ENCODE results near the gene GGT5.
A peak's percentile ranks its signal among the peaks of the same experiment; 100 is the strongest.
"Not testable (repeated sequence)": the region's sequence is repeated elsewhere in the genome, so short reads cannot be mapped to it uniquely, and the experiment has no call there.

GGT5 gene

GRCh38 chr22:24232725-24233124 is 12.2 kb downstream of the GGT5 start:
- DNase-seq (ENCODE audit: low read depth in 2 of 2), result no peak

DNA sequence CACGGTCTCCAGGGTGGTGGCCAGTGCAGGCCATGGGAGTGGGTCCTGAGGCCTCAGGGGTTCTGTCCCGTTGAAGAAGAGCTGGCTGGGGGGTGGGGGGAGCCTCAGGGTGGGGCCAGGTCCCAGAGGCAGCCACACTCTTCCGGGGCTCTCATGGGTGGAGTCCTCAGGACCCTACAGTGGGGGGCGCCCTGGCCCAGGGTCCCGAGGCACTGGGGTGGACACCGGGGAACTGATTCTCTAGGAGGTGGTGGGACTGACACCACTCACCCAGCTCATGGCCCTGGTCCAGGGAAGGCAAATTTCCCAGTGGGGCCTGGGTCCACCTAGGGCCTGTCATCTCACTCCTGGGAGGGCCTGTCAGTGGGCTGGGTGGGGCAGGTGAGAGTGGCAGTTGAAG is 12.8 kb downstream of the GGT5 start:
- DNase-seq (ENCODE audit: low read depth in 2 of 2), result no peak

DNA sequence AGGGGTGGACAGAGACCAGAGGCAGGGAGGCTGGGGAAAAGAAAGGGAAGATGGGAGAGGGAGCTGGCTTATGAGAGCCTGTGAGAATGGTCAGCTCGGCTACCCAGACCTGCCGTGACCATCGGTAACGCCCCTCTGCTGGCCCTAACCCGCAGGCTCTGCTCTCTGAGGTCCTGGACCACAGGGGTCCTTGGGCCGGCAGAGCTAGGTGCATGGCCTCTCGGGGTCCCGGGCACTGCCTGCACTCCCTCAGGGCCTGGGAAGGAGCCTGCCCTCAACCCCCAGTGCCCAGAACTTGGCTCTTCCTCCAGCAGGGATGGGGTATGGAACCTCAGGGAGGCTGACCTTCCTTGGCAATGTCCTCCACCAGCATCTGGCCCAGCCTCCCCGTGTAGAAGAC is 13.2 kb downstream of the GGT5 start:
- no peak for DNase-seq (ENCODE audit: low read depth in 2 of 2)

- peak; percentile 21 to 63 for DNase-seq (ENCODE audit: low read depth in 2 of 2)
These were observed 13.8 kb downstream of the GGT5 start for GRCh38 chr22:24230911-24231656.

GRCh38 chr22:24225951-24226350 is 18.9 kb downstream of the GGT5 start:
- no peak for DNase-seq (ENCODE audit: low read depth in 2 of 2)

DNA sequence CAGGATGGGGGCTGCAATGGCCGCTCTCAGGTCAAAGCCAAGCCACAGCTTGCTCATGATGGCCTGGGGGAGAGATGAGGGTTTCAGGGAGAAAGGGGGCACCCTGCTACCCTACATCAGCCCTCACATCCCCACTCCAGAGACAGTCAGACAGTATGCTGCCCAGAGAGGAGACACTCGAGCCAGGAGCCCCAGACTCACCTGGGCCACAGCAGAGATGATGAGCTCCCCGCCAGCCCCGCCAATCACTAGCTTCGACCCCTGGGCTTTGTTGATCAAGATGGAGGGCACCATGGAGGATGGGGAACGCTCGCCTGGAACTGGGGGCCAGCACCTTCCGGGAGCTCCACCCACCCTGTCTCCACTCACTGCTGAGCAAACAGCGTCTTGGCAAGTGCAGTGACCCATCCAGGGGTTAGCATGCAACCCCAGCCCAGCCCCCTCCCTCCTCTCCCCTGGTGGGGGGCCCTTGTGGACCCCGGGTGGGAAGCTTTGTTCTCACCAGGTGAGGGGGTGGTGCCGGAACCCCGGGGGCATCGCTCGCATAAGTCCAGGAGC is 19.8 kb downstream of the GGT5 start:
- DNase-seq (ENCODE audit: low read depth in 2 of 2), result no peak

- DNase-seq (ENCODE audit: low read depth in 2 of 2), result no peak
These were observed 20.4 kb downstream of the GGT5 start for GRCh38 chr22:24224468-24224867.

DNA sequence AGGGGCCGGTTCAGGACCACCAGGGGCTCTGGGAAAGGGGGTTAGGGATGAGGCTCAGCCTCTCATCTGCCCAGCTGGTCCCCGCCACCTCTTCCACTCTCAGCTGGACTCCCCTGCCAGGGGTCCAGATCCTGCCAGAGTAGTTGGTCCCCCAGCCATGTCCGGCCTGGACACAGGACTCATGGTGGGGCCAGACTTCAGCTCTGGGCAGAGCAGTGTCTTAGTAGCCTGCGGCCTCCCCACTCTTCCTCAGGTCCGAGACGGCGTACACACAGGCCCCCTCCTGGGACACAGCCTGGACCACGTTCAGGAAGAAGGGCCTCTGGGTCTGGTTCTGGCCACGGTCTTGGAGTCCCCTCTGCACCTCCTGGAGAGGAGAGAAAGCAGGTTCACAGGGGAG is 25.1 kb downstream of the GGT5 start:
- no peak for DNase-seq (ENCODE audit: low read depth in 2 of 2)

GRCh38 chr22:24217384-24217783 is 27.5 kb downstream of the GGT5 start:
- DNase-seq (ENCODE audit: low read depth in 2 of 2), result no peak

DNA sequence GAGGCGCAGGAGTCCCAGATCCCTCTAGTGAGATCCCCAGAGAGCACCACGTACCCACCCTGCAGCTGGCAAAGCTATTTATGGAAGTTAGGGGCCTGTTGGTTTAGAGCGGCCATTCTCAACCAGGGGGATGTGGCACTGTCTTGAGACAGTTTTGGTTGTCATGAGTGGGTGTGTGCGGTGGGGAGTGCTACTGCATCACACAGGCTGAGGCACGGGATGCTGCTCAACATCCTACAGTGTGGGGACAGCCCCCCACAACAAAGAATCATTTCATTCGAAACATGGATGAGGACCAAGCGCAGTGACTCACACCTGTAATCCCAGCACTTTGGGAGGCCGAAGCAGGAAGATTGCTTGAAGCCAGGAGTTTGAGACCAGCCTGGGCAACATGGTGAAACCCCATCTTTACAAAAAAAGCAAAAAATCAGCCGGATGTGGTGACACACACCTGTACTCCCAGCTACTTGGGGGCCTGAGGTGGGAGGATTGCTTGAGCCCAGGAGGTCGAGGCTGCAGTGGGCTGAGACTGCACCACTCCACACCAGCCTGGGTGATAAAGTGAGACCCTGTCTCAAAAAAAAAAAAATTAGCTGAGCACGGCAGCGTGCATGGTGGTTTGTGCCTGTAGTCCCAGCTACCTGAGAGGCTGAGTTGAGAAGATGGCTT is 28.2 kb downstream of the GGT5 start:
- DNase-seq (ENCODE audit: low read depth in 2 of 2), result no peak

- no peak for DNase-seq (ENCODE audit: low read depth in 2 of 2)
These were observed 30.2 kb downstream of the GGT5 start for GRCh38 chr22:24214467-24215285.

GRCh38 chr22:24213111-24213510 is 31.8 kb downstream of the GGT5 start:
- DNase-seq (ENCODE audit: low read depth in 2 of 2), result not testable (repeated sequence)

GRCh38 chr22:24211716-24212115 is 33.2 kb downstream of the GGT5 start:
- DNase-seq (ENCODE audit: low read depth in 2 of 2), result not testable (repeated sequence)

- not testable (repeated sequence) for DNase-seq (ENCODE audit: low read depth in 2 of 2)
These were observed 34.5 kb downstream of the GGT5 start for GRCh38 chr22:24210409-24210808.

- DNase-seq (ENCODE audit: low read depth in 2 of 2), result no peak
These were observed 35.2 kb downstream of the GGT5 start for GRCh38 chr22:24209687-24210086.

GRCh38 chr22:24209016-24209415 is 35.9 kb downstream of the GGT5 start:
- DNase-seq (ENCODE audit: low read depth in 2 of 2), result no peak

DNA sequence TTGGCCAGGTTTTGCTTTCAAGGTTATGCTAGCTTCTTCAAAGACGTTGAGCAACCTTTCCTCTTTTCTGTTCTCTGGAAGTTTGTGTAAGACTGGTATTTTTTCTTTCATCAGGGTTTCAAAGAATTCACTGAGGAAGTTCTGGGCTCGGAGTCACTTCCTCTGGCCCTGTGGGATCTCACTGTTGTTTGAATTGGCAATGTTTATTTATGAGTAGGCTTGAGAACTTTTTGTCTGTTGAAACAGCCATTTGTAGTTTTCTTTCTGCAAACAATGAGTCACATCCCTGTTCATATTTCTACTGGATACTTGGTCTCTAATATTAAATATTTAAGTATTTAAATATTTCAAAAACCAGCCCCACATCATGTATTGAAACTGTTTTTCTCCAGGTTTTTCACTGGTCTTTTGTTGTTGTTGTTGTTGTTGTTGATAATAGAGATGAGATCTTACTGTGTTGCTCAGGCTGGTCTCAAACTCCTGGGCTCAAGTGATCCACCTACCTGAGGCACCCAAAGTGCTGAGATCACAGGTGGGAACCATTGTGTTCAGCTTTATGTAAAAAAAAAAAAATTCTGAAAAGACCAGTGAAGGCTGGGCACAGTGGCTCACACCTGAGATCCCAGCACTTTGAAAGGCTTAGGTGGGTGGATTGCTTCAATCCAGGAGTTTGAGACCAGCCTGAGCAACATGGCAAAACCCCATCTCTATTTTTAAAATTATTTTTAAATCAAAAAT is 36.7 kb downstream of the GGT5 start:
- no peak for DNase-seq (ENCODE audit: low read depth in 2 of 2)

DNA sequence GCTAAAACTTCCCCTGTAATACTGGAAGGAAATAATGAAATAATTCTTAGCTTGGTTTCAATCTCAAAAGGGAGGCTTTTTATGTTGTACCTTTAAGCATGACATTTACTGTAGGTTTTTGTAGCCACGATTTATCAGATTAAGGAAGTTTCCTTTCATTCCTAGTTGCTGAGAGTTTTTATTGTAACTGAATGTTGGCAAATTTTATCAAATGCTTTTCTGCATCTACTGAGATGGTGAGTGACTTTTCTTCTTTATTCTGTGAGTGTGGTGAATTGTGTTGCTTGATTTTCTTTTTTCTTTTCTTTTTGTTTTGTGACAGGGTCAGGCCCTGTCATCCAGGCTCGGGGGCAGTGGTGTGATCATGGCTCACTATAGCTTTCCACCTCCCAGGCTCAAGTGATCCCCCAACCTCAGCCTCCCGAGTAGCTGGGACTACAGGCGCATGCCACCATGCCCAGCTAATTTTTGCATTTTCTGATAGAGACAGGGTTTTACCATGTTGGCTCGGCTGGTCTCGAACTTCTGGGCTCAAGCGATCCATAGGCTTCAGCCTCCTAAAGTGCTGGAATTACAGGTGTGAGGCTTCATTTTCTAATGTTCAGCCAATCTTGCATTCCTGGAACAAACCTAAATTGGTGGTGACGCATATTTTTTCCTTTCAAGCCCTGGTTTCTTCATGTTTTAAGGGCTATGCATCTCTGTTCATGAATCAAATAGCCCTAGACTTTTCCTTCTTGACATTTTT is 37.4 kb downstream of the GGT5 start:
- no peak for DNase-seq (ENCODE audit: low read depth in 2 of 2)

DNA sequence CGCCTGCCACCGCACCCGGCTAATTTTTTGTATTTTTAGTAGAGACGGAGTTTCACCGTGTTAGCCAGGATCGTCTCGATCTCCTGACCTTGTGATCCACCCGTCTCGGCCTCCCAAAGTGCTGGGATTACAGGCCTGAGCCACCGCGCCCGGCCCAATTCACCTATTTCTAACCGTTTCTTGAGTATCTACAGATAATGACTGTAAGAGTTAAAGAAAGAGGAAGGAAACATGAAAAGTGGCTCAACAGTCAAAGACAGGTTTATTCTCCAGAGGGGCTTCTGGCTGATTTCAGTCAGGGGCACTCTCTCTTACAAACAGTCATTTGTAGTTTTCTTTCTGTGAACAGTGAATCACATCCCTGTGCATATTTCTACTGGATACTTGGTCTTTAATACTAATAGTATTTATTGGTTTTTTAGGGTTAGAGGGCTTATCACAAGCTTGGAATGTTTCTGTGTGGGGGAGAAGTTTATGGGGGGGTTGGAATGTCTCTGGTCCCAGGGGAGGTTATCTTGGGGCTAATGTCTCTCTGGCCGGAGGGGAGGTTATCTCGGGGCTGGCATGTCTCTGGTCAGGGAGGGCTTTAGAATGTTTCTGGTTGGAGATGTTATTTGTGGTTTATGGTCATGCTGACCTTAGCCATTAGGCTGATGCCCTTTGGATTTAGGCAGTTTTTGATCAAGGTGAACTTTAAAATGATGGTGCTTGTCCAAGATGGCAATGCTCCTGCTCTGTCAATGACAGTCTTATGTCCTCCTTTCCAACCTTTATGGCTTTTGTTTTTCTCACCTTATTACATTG is 38.2 kb downstream of the GGT5 start:
- DNase-seq (ENCODE audit: low read depth in 2 of 2), result not testable (repeated sequence)
